Adrenal gland (tissue), 5 donors: ENCODE measurements around the gene TMEM256.

ENCODE experiments used
- CTCF ChIP-seq, 6 experiments: fragments of 450-650 bp in 4 of 6; fragments of 200-600 bp in 2 of 6; sonication (generic) in 1 of 6; IDR thresholded peaks; 1 replicate in 5 of 6; 2 replicates in 1 of 6; pipeline versions ENCODE4 v1.5.1 to v1.8.0; 2016 to 2021; ENCODE audit warnings: antibody characterized with exemption in 6 of 6, mild to moderate bottlenecking in 2 of 6, moderate library complexity in 1 of 6
- POLR2A ChIP-seq, 2 donors: fragments of 450-650 bp; IDR thresholded peaks; one replicate each; pipeline ENCODE4 v1.6.1; 2017; ENCODE audit warnings: antibody characterized with exemption in 2 of 2, mild to moderate bottlenecking in 2 of 2, moderate library complexity in 1 of 2
- donor health status: DM: no; HTN: no; CAD: no.

GRCh38 chr17:7415784-7416183 lies 11.9 kb upstream of the TMEM256 start:
- TF ChIP-seq CTCF (IDR thresholded peaks at IDR 0.05) (no peak), POLR2A (IDR thresholded peaks at IDR 0.05) (no peak)
